Colonic mucosa (tissue), 4 donors: ENCODE measurements around the gene TMEM238. TPM values are rescaled to one million over a fixed set of nuclear protein-coding genes. Genes with fewer than 3 reads are reported as not detected.

Experiments
- DNase-seq: peaks from one replicate; pipeline ENCODE4 v3.0.0-alpha.2; 2020
- H3K27ac ChIP-seq: fragments of 200-600 bp; one replicate; pipeline ENCODE4 v1.8.0; 2021
- H3K27me3 ChIP-seq: fragments of 200-600 bp; one replicate; pipeline ENCODE4 v1.8.0; 2021
- H3K36me3 ChIP-seq: fragments of 200-600 bp; one replicate; pipeline ENCODE4 v1.8.0; 2021
- H3K4me1 ChIP-seq: fragments of 200-600 bp; one replicate; pipeline ENCODE4 v1.8.0; 2021; ENCODE audit warnings: mild to moderate bottlenecking
- H3K4me3 ChIP-seq: fragments of 200-600 bp; one replicate; pipeline ENCODE4 v1.8.0; 2021
- H3K9ac ChIP-seq, 2 donors: one replicate each; pipeline ENCODE4 v1.7.0; 2013; ENCODE audit warnings: control low read depth in 2 of 2, low read depth in 2 of 2, low read length in 2 of 2
- H3K9me3 ChIP-seq: fragments of 200-600 bp; one replicate; pipeline ENCODE4 v1.8.0; 2021
- intact Hi-C: fragments of 100-400 bp; cut with DNase I; formaldehyde crosslinking; loops from one replicate; pipeline ENCODE4 v1.14.1; 2022
- total RNA-seq, 2 donors: library from RNA; stranded (reverse); fragmentation: NEBNext Ultra II Directional in 1 of 2; extraction: Animal tissue kit (Norgen Biotek cat#: 25700) in 1 of 2; gene quantifications; one replicate each; pipeline ENCODE4 v1.2.1, GENCODE V29; 2021
- TF ChIP-seq, protein P1 (sequence below): fragments of 200-600 bp; IDR thresholded peaks from one replicate; pipeline ENCODE4 v1.8.0; 2022; ENCODE audit warnings: antibody characterized with exemption, mild to moderate bottlenecking
- donor health status: healthy.
- donor health status: DM: no; HTN: no; CAD: no.
- donor health status: DM: no; HTN: no; CAD: no.

TMEM238 gene
- total RNA-seq, 2 donors from 2014 or later, result 78.1 to 85.9 TPM

DNA sequence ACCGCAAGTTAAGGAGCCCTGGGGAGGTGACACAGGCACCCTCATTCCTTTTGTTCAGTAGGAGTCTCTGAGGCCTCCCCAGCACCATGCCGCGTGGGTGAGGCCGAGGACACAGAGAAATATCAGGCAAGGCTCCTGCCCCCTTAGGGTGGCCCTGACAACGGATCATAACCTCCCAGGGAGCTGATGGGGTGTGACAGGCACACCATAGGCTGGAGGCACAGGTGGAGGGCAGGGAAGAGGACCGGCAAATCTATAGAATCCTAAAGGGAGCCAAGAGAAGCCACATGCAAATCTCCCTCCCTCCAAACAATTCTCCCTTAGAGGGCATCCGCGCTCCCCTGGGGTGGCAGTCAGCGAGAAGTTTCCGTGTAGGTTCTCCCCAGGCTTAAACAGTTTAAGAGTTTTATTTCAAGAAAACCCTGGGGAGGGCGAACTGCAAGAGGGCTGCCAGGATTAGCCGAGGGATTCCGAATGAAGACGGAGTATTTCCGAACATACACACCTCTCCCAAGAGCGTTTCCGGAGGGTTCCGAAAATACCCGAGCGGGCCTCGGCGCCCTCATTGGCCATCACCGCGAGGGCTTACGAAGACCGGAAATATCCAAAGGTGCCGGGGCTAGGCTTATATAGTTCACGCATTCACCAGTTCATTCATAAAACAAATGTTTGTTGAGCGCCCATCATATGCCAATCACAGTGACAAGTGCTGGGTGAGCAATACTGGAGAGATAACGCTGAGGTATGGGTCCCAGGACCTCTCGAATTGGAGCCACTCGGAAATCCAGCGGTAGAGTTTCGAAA is 1.0 kb upstream of the TMEM238 start:
- Histone ChIP-seq H3K4me3 (peak overlapping the region; percentile 73), H3K9me3 (no peaks in the 10 kb centered on the region), H3K9ac (peak overlapping the region; percentile 94 to 95), H3K4me1 (peaks cover 23% of the 10 kb centered on the region), H3K36me3 (peaks cover 24% of the 10 kb centered on the region), H3K27ac (peak overlapping the region; percentile 94), H3K27me3 (no peaks in the 10 kb centered on the region)
- intact Hi-C loops, result no loop called here
- TF ChIP-seq, protein P1, sequence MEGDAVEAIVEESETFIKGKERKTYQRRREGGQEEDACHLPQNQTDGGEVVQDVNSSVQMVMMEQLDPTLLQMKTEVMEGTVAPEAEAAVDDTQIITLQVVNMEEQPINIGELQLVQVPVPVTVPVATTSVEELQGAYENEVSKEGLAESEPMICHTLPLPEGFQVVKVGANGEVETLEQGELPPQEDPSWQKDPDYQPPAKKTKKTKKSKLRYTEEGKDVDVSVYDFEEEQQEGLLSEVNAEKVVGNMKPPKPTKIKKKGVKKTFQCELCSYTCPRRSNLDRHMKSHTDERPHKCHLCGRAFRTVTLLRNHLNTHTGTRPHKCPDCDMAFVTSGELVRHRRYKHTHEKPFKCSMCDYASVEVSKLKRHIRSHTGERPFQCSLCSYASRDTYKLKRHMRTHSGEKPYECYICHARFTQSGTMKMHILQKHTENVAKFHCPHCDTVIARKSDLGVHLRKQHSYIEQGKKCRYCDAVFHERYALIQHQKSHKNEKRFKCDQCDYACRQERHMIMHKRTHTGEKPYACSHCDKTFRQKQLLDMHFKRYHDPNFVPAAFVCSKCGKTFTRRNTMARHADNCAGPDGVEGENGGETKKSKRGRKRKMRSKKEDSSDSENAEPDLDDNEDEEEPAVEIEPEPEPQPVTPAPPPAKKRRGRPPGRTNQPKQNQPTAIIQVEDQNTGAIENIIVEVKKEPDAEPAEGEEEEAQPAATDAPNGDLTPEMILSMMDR, result no peak
- DNase-seq, result peak; percentile 99

DNA sequence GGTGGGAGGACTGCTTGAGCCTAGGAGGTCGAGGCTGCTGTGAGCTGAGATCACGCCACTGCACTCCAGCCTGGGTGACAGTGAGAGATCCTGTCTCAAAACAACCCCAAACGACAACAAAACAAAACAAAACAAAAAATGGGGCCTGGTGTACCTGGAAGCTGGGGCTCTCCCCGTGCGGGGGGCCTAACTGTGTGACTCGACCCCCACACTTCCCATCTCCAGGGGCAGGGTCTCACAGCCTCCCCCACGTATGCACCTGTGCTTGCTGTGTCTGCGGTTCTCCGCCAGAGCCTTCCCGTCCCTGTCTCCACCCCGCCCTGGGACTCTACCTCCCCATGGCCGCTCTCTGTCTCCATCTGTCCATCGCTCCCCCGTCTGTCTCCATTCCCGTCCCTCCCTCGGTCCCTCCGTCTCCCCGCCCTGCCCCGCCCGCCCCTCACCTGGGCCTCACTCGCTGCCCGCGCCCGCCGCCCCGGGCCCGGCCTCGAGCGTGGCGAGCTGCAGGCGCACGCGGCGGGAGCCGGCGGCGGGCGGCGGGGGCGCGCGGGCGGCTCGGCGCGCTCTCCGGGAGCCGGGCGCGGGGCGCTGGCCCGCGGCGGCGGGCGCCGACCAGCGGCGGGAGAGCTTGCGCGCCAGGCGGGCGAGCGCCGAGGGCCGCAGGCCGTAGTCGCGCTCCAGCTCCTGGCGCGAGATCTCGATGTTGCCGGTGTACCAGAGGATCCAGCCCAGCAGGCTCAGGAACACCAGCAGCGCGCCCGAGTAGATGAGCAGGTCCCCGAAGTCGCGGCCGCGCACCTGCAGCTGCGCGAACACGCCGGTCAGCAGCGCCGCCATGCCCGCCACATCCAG is 587 bp downstream of the TMEM238 start:
- peaks cover 22% of the 10 kb centered on the region for H3K4me1 ChIP-seq
- TF ChIP-seq, protein P1, result no peak
- H3K36me3 ChIP-seq, result peaks cover 12% of the 10 kb centered on the region
- peak overlapping the region; percentile 94 for H3K27ac ChIP-seq
- DNase-seq, result peak; percentile 45
- no peaks in the 10 kb centered on the region for H3K27me3 ChIP-seq
- intact Hi-C loops, result loop anchor here (2.0 kb wide), 1 partner anchor 81 kb away; no protein-coding TSS in a partner anchor
- peak overlapping the region; percentile 51 to 94 for H3K9ac ChIP-seq
- H3K9me3 ChIP-seq, result no peaks in the 10 kb centered on the region
- peak overlapping the region; percentile 73 for H3K4me3 ChIP-seq

DNA sequence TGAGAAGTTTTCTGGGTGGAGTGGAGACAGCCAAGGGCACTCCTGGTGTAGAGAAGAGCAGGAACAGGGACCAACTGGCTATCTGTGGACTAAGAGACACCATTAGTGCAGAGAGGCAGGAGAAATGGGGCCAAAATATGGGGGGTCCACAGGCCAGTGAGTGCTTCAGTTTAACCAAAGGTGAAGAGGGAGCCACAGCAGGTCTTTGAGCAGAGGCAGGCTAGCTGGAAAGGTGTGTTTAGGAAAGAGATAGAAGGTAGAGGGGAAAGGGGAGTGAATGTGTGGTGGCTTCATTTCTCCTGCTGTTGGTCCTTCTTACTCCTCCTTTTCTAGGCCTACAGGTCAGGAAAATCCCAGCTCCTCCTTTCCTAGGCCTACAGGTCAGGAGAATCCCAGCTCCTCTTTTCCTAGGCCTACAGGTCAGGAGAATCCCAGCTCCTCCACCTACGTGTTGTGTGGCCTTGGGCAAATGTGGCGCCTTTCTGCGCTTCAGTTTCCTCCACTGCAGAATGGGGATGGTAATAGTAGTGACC is 1.5 kb downstream of the TMEM238 start:
- Histone ChIP-seq H3K9ac (peak overlapping the region in 1 of 2 donors; percentile 6), H3K4me3 (no peak overlapping the region)
- TF ChIP-seq, protein P1, result no peak

DNA sequence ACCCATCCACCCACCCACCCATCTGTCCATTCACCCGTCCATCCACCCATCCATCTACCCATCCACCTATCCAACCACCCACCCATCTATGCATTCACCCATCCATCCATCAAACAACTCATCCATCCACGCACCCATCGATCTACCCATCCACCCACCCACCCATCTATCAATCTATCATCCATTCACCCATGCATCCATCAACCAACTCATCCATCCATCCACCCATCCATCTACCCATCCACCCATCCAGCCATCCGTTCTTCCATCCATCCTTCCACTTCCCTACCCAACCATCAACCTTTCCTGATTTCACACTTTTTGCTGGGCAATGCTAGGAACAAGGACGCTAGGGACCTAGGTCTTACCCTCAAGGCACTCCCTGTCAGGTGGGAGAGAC is 2.1 kb downstream of the TMEM238 start:
- Histone ChIP-seq H3K9me3 (no peaks in the 10 kb centered on the region), H3K4me3 (no peak overlapping the region), H3K9ac (no peak overlapping the region), H3K4me1 (peaks cover 7% of the 10 kb centered on the region), H3K36me3 (no peaks in the 10 kb centered on the region), H3K27me3 (no peaks in the 10 kb centered on the region), H3K27ac (no peak overlapping the region)
- TF ChIP-seq, protein P1, result no peak
- no peak for DNase-seq
- intact Hi-C loops, result loop anchor here (2.0 kb wide), 1 partner anchor 79 kb away; no protein-coding TSS in a partner anchor

More for the DNA sequence above, 1.5 kb downstream of the TMEM238 start:
- DNase-seq, result no peak
- Histone ChIP-seq H3K4me1 (peaks cover 13% of the 10 kb centered on the region), H3K36me3 (peaks cover 4% of the 10 kb centered on the region), H3K27ac (no peak overlapping the region), H3K27me3 (no peaks in the 10 kb centered on the region), H3K9me3 (no peaks in the 10 kb centered on the region)
- intact Hi-C loops, result loop anchor here (2.0 kb wide), 1 partner anchor 80 kb away; no protein-coding TSS in a partner anchor

DNA sequence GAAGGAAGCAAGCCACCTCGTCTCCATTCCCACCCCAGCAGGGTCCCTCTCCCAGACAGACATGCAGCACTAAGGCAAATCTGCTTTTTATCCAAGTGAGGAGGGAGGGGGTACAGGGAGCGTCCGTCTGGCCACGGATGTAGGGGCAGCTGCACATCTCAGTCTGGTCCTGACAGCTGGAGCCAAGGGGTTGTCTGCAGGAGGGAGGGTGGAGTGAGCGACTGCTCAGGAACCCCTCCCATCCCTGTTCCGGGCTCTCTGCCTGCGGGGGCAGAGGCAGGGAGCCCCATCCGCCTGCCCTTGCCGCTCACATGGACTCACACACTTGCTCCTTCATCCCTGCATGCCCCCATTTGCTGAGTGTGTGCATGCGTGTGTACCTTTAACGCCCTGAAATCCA is 4.9 kb downstream of the TMEM238 start:
- intact Hi-C loops, result no loop called here
- Histone ChIP-seq H3K4me1 (no peaks in the 10 kb centered on the region), H3K9me3 (no peaks in the 10 kb centered on the region), H3K27me3 (peaks cover 2% of the 10 kb centered on the region), H3K4me3 (no peak overlapping the region), H3K27ac (no peak overlapping the region), H3K36me3 (no peaks in the 10 kb centered on the region), H3K9ac (no peak overlapping the region)
- TF ChIP-seq, protein P1, result no peak
- no peak for DNase-seq
